Ectodermal cell (in vitro differentiated cells): ENCODE measurements around the gene SGMS1.

Source experiments
- H3K27ac ChIP-seq: 2 replicates; pipeline ENCODE4 v1.7.0; 2013; ENCODE audit warnings: mild to moderate bottlenecking, low read depth, low read length; ENCODE audit not compliant: insufficient read depth, poor library complexity, severe bottlenecking
- H3K27me3 ChIP-seq: 2 replicates; pipeline ENCODE4 v1.7.0; 2013; ENCODE audit warnings: mild to moderate bottlenecking, low read length; ENCODE audit not compliant: insufficient read depth, control insufficient read depth, poor library complexity, severe bottlenecking
- H3K36me3 ChIP-seq: one replicate; pipeline ENCODE4 v1.7.0; 2013; ENCODE audit warnings: low read length; ENCODE audit not compliant: control insufficient read depth, insufficient read depth
- H3K4me1 ChIP-seq: one replicate; pipeline ENCODE4 v1.7.0; 2013; ENCODE audit warnings: low read length; ENCODE audit not compliant: control insufficient read depth, insufficient read depth
- H3K4me3 ChIP-seq: 2 replicates; pipeline ENCODE4 v1.7.0; 2013; ENCODE audit warnings: low read depth, low read length, control low read depth; ENCODE audit not compliant: insufficient read depth
- H3K9me3 ChIP-seq: 2 replicates; pipeline ENCODE4 v1.7.0; 2013; ENCODE audit warnings: mild to moderate bottlenecking, low read length, moderate library complexity; ENCODE audit not compliant: control insufficient read depth
- WGBS, 2 experiments: methylation state at CpG; one replicate each; pipeline ENCODE4 v1.1.7; 2013; ENCODE audit warnings: missing lambda C conversion rate in 2 of 2; 5-methylcytosine and 5-hydroxymethylcytosine counted together

Gene SGMS1

DNA sequence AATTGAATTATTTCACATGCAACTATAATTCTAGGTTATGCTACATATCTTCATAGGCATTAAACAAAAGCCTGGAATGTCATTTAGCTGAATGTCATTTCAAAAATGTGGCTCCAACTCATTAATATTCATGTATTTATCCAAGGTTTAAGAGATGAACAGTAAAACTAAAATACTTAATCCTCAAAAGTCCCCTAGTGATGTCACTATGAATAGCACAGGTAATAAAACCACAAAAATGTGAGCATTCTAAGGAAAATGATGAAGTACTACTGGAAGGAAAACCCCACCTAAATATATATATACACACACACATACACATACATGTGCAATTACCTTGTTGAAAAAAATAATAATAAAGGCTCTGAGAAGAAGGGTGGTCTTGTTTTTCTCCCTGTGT is 218.0 kb downstream of the SGMS1 start:
- Histone ChIP-seq H3K36me3 (no peaks in the 10 kb centered on the region), H3K27me3 (no peaks in the 10 kb centered on the region), H3K27ac (no peak overlapping the region), H3K4me1 (no peaks in the 10 kb centered on the region), H3K4me3 (no peak overlapping the region), H3K9me3 (no peaks in the 10 kb centered on the region)

DNA sequence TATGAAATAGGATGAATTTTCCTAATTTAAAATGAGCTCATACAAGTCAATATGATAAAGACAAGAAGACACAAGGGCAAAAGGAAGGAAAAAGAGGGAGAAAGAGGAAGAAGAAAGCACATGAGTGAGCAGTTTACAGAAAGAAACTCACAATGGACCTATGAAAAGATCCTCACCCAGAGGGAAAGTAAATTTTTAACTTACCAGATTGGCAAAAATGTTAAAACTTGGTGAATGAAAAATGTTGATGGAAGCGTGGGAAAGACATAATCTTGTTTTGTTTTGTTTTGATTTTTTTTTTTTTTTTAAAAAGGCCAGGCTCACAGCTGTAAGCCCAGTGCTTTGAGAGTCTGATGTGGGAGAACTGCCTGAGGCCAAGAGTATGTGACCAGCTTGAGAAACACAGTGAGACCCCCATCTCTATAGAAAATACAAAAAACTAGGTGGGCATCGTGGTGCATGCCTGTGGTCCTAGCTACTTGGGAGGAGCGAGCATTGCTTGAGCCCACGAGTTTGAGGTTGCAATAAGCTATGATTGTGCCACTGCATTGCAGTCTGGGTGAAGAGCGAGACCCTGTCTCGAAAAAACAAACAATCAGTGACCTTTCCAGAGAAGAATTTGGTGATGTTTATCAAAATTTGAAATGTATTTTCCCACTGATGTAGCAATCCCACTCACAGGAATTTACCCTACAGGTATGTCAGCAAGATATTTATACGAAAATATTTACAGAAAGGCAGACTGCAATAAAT is 219.6 kb downstream of the SGMS1 start:
- Histone ChIP-seq H3K27ac (no peak overlapping the region), H3K36me3 (no peaks in the 10 kb centered on the region), H3K4me1 (no peaks in the 10 kb centered on the region), H3K27me3 (no peaks in the 10 kb centered on the region), H3K9me3 (no peaks in the 10 kb centered on the region), H3K4me3 (no peak overlapping the region)
- 91% methylated on average over 7 of the region's 7 CpGs for WGBS, 2 experiments

- WGBS, 2 experiments = 96 to 98% methylated on average over 3 of the region's 6 CpGs
- Histone ChIP-seq H3K9me3 (no peaks in the 10 kb centered on the region), H3K4me3 (no peak overlapping the region), H3K27me3 (no peaks in the 10 kb centered on the region), H3K4me1 (no peaks in the 10 kb centered on the region), H3K36me3 (no peaks in the 10 kb centered on the region), H3K27ac (no peak overlapping the region)
Measured at GRCh38 chr10:50403074-50403473, 220.7 kb downstream of the SGMS1 start.

DNA sequence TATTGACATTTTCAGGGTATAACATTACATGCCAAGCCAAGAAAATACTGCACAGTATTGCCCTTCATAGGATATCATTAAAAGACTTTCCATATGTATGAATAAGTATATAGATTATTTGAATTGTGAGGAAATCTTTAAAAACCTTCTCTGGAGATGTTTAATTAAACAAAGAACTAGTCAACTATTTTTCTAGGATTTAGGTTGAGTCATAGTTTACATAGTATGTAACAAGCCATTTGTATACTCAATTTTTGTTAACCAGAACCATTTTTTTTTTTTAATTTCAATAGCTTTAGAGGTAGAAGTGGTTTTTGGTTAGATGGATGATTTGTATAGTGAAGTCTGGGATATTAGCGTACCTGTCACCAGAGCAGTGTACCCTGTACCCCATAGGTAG is 221.3 kb downstream of the SGMS1 start:
- Histone ChIP-seq H3K27me3 (no peaks in the 10 kb centered on the region), H3K27ac (no peak overlapping the region), H3K36me3 (no peaks in the 10 kb centered on the region), H3K9me3 (no peaks in the 10 kb centered on the region), H3K4me1 (no peaks in the 10 kb centered on the region), H3K4me3 (no peak overlapping the region)
- whole genome bisulfite sequencing, 2 experiments = 95 to 100% methylated on average over 1 of the region's 1 CpG

GRCh38 chr10:50400694-50401093 is 223.1 kb downstream of the SGMS1 start:
- Histone ChIP-seq H3K4me1 (no peaks in the 10 kb centered on the region), H3K4me3 (no peak overlapping the region)

DNA sequence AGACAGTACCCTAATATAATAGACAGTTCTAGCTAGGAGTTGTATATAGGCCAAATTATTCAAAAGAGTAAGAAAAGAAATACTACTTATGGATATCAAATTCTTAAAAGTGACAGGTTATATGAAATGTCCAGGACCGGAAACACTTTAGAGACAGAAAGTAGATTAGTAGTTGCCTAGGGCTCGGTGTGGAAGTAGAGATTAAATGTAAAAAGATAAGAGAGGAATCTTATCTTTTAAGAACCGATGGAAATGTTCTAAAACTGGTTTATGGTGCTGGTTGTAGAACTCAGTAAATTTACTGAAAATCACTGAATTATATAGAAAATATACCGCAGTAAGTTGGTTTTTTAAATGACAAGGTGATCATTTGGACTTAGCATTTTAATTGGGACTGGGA is 224.9 kb downstream of the SGMS1 start:
- Histone ChIP-seq H3K4me1 (no peaks in the 10 kb centered on the region), H3K27me3 (no peaks in the 10 kb centered on the region), H3K9me3 (no peaks in the 10 kb centered on the region), H3K36me3 (no peaks in the 10 kb centered on the region), H3K27ac (no peak overlapping the region), H3K4me3 (no peak overlapping the region)
- WGBS, 2 experiments = 93 to 99% methylated on average over 4 of the region's 4 CpGs

More at GRCh38 chr10:50400694-50401093, 223.1 kb downstream of the SGMS1 start:
- WGBS, 2 experiments = 95 to 97% methylated on average over 3 of the region's 3 CpGs
- no peaks in the 10 kb centered on the region for H3K27me3 ChIP-seq
- no peaks in the 10 kb centered on the region for H3K36me3 ChIP-seq
- no peaks in the 10 kb centered on the region for H3K9me3 ChIP-seq
- H3K27ac ChIP-seq = no peak overlapping the region

GRCh38 chr10:50398381-50398780 is 225.4 kb downstream of the SGMS1 start:
- Histone ChIP-seq H3K27ac (no peak overlapping the region), H3K27me3 (no peaks in the 10 kb centered on the region), H3K4me3 (no peak overlapping the region), H3K9me3 (no peaks in the 10 kb centered on the region), H3K36me3 (no peaks in the 10 kb centered on the region), H3K4me1 (no peaks in the 10 kb centered on the region)
- 91 to 100% methylated on average over 2 of the region's 2 CpGs for WGBS, 2 experiments

- Histone ChIP-seq H3K4me3 (no peak overlapping the region), H3K36me3 (no peaks in the 10 kb centered on the region), H3K27ac (no peak overlapping the region), H3K27me3 (no peaks in the 10 kb centered on the region), H3K4me1 (no peaks in the 10 kb centered on the region), H3K9me3 (no peaks in the 10 kb centered on the region)
- 98% methylated on average over 6 to 8 of the region's 8 CpGs for WGBS, 2 experiments
Measured at GRCh38 chr10:50397312-50398140, 226.2 kb downstream of the SGMS1 start.

- WGBS, 2 experiments = 91 to 92% methylated on average over 7 of the region's 7 CpGs
- H3K27me3 ChIP-seq = no peaks in the 10 kb centered on the region
- H3K4me3 ChIP-seq = no peak overlapping the region
- no peaks in the 10 kb centered on the region for H3K9me3 ChIP-seq
- H3K4me1 ChIP-seq = no peaks in the 10 kb centered on the region
- H3K36me3 ChIP-seq = no peaks in the 10 kb centered on the region
- no peak overlapping the region for H3K27ac ChIP-seq
Measured at GRCh38 chr10:50396491-50397311, 227.1 kb downstream of the SGMS1 start.

DNA sequence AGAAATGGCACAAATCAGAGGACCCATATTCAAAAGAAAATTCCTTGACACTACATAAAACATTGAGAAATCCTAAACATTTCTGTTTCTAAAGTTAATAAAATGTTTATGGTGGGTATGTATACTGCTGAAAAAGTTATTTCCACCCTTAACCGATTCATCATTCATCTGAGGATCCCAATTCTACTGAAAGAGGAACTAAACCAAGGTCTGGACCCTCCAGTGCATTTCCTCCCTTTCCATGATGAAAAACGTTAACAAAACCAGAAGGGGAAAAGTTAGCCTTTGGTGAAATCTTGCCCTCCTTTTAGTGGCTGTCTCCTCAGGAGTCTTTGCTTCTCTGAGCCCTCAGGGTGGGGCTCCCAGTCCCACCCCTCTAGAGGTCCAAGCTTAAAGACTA is 227.9 kb downstream of the SGMS1 start:
- no peaks in the 10 kb centered on the region for H3K36me3 ChIP-seq
- 92% methylated on average over 2 of the region's 2 CpGs for WGBS, 2 experiments
- no peaks in the 10 kb centered on the region for H3K4me1 ChIP-seq
- H3K27ac ChIP-seq = no peak overlapping the region
- H3K9me3 ChIP-seq = no peaks in the 10 kb centered on the region
- no peaks in the 10 kb centered on the region for H3K27me3 ChIP-seq
- no peak overlapping the region for H3K4me3 ChIP-seq
